Smooth muscle cell (in vitro differentiated cells): ENCODE measurements around the gene NMD3. TPM values are rescaled to one million over a fixed set of nuclear protein-coding genes. Genes with fewer than 3 reads are reported as not detected.
"Not testable (repeated sequence)": the region's sequence is repeated elsewhere in the genome, so short reads cannot be mapped to it uniquely, and the experiment has no call there.

Experiments
- DNase-seq: peaks from one replicate; lab custom pipeline; 2025; ENCODE audit not compliant: unreplicated experiment; lab: John Stamatoyannopoulos, UW
- H2AFZ ChIP-seq: fragments of 200-600 bp; sonication (generic); 2 replicates; pipeline ENCODE4 v1.6.0; 2016; ENCODE audit warnings: antibody characterized with exemption, low read depth, mild to moderate bottlenecking
- H3F3A ChIP-seq: fragments of 200-600 bp; sonication (generic); 2 replicates; pipeline ENCODE4 v1.6.0; 2017; ENCODE audit warnings: antibody characterized with exemption, low read depth
- H3K27ac ChIP-seq: fragments of 200-600 bp; sonication (generic); 2 replicates; pipeline ENCODE4 v1.5.1; 2016; ENCODE audit warnings: low read depth, mild to moderate bottlenecking
- H3K27me3 ChIP-seq: fragments of 200-600 bp; sonication (generic); 2 replicates; pipeline ENCODE4 v1.6.1; 2016; ENCODE audit warnings: low read depth, mild to moderate bottlenecking
- H3K36me3 ChIP-seq: fragments of 200-600 bp; sonication (generic); 2 replicates; pipeline ENCODE4 v1.5.1; 2016; ENCODE audit warnings: low read depth
- H3K4me1 ChIP-seq: fragments of 200-600 bp; sonication (generic); 2 replicates; pipeline ENCODE4 v1.5.1; 2016; ENCODE audit warnings: low read depth
- H3K4me2 ChIP-seq: fragments of 200-600 bp; sonication (generic); 2 replicates; pipeline ENCODE4 v1.6.0; 2016; ENCODE audit warnings: mild to moderate bottlenecking
- H3K4me3 ChIP-seq: fragments of 200-600 bp; sonication (generic); 2 replicates; pipeline ENCODE4 v1.5.1; 2016; ENCODE audit warnings: mild to moderate bottlenecking
- H3K79me2 ChIP-seq: fragments of 200-600 bp; sonication (generic); 2 replicates; pipeline ENCODE4 v1.6.0; 2016; ENCODE audit warnings: low read depth, mild to moderate bottlenecking
- H3K9ac ChIP-seq: fragments of 200-600 bp; sonication (generic); 2 replicates; pipeline ENCODE4 v1.6.0; 2016; ENCODE audit warnings: low read depth
- H3K9me3 ChIP-seq: fragments of 200-600 bp; sonication (generic); replicated peaks from 2 replicates; pipeline ENCODE4 v1.5.1; 2016; ENCODE audit warnings: low read depth
- H4K20me1 ChIP-seq: fragments of 200-600 bp; sonication (generic); 2 replicates; pipeline ENCODE4 v1.6.0; 2016; ENCODE audit warnings: low read depth
- CTCF ChIP-seq: fragments of 200-600 bp; sonication (generic); IDR thresholded peaks from 2 replicates; pipeline ENCODE4 v1.5.1; 2017; ENCODE audit warnings: borderline replicate concordance, mild to moderate bottlenecking, antibody characterized with exemption; ENCODE audit not compliant: insufficient read depth, poor library complexity, severe bottlenecking
- WGBS: methylation state at CpG from one replicate; pipeline ENCODE4 v1.1.7; 2016; ENCODE audit warnings: low lambda C conversion rate; 5-methylcytosine and 5-hydroxymethylcytosine counted together
- polyA plus RNA-seq: library from polyadenylated mRNA; unstranded; fragments of >200 nt; fragmentation: Nextera tagmentation; extraction: Ambion mirVana; gene quantifications from 2 replicates; pipeline ENCODE4 v1.2.1, GENCODE V29; 2016
- total RNA-seq: library from RNA; depleted of rRNA; stranded (reverse); fragments of >200 nt; gene quantifications from 2 replicates; pipeline ENCODE4 v1.2.3, GENCODE V29; 2014

The NMD3 gene
- total and polyA plus RNA-seq, 2 experiments from 2014 or later: 40.2 to 70.1 TPM

GRCh38 chr3:161272524-161272923 lies 51.4 kb downstream of the NMD3 start:
- H3K27me3 ChIP-seq: no peaks in the 10 kb centered on the region
- no peak for TF ChIP-seq CTCF
- no peak overlapping the region for H2AFZ ChIP-seq
- H3K79me2 ChIP-seq: no peaks in the 10 kb centered on the region
- no peak overlapping the region for H3K27ac ChIP-seq
- H4K20me1 ChIP-seq: no peaks in the 10 kb centered on the region
- DNase-seq: no peak
- no peak overlapping the region for H3K9ac ChIP-seq
- H3K9me3 ChIP-seq: peaks cover 7% of the 10 kb centered on the region
- H3K36me3 ChIP-seq: no peaks in the 10 kb centered on the region
- no peak overlapping the region for H3K4me2 ChIP-seq
- no peaks in the 10 kb centered on the region for H3F3A ChIP-seq
- 96% methylated on average over 2 of the region's 2 CpGs for WGBS
- H3K4me3 ChIP-seq: no peak overlapping the region
- no peaks in the 10 kb centered on the region for H3K4me1 ChIP-seq

- H3K4me3 ChIP-seq: no peak overlapping the region
- no peaks in the 10 kb centered on the region for H3K36me3 ChIP-seq
- 78% methylated on average over 3 of the region's 3 CpGs for WGBS
- peaks cover 7% of the 10 kb centered on the region for H3K9me3 ChIP-seq
- H3K4me2 ChIP-seq: no peak overlapping the region
- no peaks in the 10 kb centered on the region for H4K20me1 ChIP-seq
- H2AFZ ChIP-seq: no peak overlapping the region
- no peaks in the 10 kb centered on the region for H3K79me2 ChIP-seq
- H3F3A ChIP-seq: no peaks in the 10 kb centered on the region
- no peaks in the 10 kb centered on the region for H3K4me1 ChIP-seq
- TF ChIP-seq CTCF: peak; percentile 81
- H3K27ac ChIP-seq: no peak overlapping the region
- H3K27me3 ChIP-seq: no peaks in the 10 kb centered on the region
- H3K9ac ChIP-seq: no peak overlapping the region
- no peak for DNase-seq
Measured at GRCh38 chr3:161273589-161274218, 52.6 kb downstream of the NMD3 start.

DNA sequence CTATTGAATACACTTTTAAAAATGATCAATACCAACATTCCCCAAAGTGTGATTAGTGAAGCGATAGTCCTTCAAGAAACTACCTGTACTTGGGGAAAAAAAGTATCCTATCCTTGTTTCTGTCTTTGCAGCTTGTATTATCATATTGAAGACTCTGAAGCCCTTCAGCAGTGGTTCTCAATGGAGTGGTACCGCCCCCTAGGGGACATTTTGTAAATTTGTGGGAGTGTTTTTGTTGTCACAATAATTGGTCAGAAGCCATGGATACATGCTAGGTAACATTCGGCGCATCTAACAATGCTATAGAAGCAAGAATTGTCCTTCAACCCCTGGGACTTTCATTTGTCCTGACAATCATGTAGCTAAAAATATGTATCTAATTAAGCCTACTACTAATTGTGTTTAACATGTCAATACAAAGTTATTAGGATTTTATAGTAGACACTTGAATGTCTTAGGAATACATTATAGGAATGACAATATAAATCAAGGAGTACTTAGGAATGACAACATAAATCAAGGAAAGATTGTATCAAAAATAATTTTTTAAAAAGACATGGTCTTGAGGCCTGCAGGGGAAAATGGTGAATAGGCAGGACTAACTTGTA lies 53.7 kb downstream of the NMD3 start:
- peak; percentile 71 for TF ChIP-seq CTCF
- H3K9me3 ChIP-seq: peaks cover 7% of the 10 kb centered on the region
- no peaks in the 10 kb centered on the region for H3F3A ChIP-seq
- no peaks in the 10 kb centered on the region for H3K4me1 ChIP-seq
- H4K20me1 ChIP-seq: no peaks in the 10 kb centered on the region
- H3K79me2 ChIP-seq: no peaks in the 10 kb centered on the region
- H3K36me3 ChIP-seq: no peaks in the 10 kb centered on the region
- no peak overlapping the region for H3K27ac ChIP-seq
- no peaks in the 10 kb centered on the region for H3K27me3 ChIP-seq
- 76% methylated on average over 4 of the region's 4 CpGs for WGBS
- H3K4me2 ChIP-seq: no peak overlapping the region
- no peak overlapping the region for H2AFZ ChIP-seq
- H3K4me3 ChIP-seq: no peak overlapping the region
- H3K9ac ChIP-seq: no peak overlapping the region
- DNase-seq: no peak

DNA sequence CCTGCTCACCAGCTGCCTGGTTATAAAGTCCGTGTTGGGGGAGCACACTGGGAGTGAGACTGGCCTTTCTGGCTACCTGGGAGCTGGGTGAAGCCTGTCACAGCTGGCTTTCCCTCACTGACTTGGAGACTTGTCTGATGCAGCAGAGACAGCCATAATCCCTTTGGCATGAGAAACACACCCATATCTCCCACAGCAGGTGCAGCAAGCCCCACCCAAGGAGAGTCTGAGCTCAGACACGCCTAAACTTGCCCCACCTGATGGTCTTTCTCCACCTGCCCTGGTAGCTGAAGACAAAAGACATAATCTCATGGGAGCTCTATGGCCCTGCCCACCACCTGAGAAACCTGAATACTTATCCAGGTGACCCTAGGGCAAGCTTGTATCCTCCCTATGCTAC lies 54.8 kb downstream of the NMD3 start:
- no peak for TF ChIP-seq CTCF
- DNase-seq: no peak
- H2AFZ ChIP-seq: no peak overlapping the region
- no peaks in the 10 kb centered on the region for H3K79me2 ChIP-seq
- H3F3A ChIP-seq: no peaks in the 10 kb centered on the region
- no peak overlapping the region for H3K4me2 ChIP-seq
- H3K9me3 ChIP-seq: peaks cover 11% of the 10 kb centered on the region
- no peaks in the 10 kb centered on the region for H3K27me3 ChIP-seq
- H3K27ac ChIP-seq: no peak overlapping the region
- no peaks in the 10 kb centered on the region for H3K4me1 ChIP-seq
- H4K20me1 ChIP-seq: no peaks in the 10 kb centered on the region
- H3K4me3 ChIP-seq: no peak overlapping the region
- 97% methylated on average over 2 of the region's 2 CpGs for WGBS
- H3K9ac ChIP-seq: no peak overlapping the region
- H3K36me3 ChIP-seq: no peaks in the 10 kb centered on the region

DNA sequence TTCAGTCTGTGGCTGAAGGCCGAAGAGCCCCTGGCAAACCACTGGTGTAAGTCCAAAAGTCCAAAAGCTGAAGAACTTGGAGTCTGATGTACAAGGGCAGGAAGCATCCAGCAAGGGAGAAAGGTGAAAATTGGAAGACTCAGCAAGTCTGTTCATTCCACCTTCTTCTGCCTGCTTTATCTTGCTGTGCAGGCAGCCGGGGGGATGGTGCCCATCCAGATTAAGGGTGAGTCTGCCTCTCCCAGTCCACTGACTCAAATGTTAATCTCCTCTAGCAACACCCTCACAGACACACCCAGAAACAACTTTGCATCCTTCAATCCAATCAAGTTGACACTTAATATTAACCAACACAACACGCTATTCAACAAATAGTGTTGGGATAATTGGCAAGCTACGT lies 61.3 kb downstream of the NMD3 start:
- DNase-seq, H4K20me1 ChIP-seq, H3F3A ChIP-seq, H3K4me3 ChIP-seq, H2AFZ ChIP-seq, H3K27me3 ChIP-seq, H3K4me2 ChIP-seq, H3K36me3 ChIP-seq, H3K79me2 ChIP-seq, H3K4me1 ChIP-seq, H3K9ac ChIP-seq, H3K9me3 ChIP-seq, H3K27ac ChIP-seq: not testable (repeated sequence)
- 92% methylated on average over 4 of the region's 4 CpGs for WGBS
